Endothelial cell (in vitro differentiated cells): ENCODE data around the gene SHISA6. TPM values are rescaled to one million over a fixed set of nuclear protein-coding genes. Genes with fewer than 3 reads are reported as not detected.

Source experiments
- DNase-seq: peaks from one replicate; pipeline ENCODE4 v3.0.0; 2021; ENCODE audit warnings: low spot score
- H3K27ac Mint-ChIP-seq: one replicate; pipeline ENCODE4 v1.8.0; 2021; ENCODE audit warnings: mixed read lengths, inconsistent platforms; ENCODE audit not compliant: unreplicated experiment
- H3K27me3 Mint-ChIP-seq: one replicate; pipeline ENCODE4 v1.8.0; 2021; ENCODE audit warnings: mild to moderate bottlenecking, moderate library complexity, mixed read lengths, inconsistent platforms; ENCODE audit not compliant: unreplicated experiment
- H3K36me3 Mint-ChIP-seq: one replicate; pipeline ENCODE4 v1.8.0; 2021; ENCODE audit warnings: mild to moderate bottlenecking, low read depth, mixed read lengths, inconsistent platforms; ENCODE audit not compliant: unreplicated experiment
- H3K4me1 Mint-ChIP-seq: one replicate; pipeline ENCODE4 v1.8.0; 2021; ENCODE audit warnings: mild to moderate bottlenecking, mixed read lengths, inconsistent platforms; ENCODE audit not compliant: unreplicated experiment
- H3K4me3 Mint-ChIP-seq: one replicate; pipeline ENCODE4 v1.8.0; 2021; ENCODE audit warnings: mild to moderate bottlenecking, mixed read lengths, inconsistent platforms; ENCODE audit not compliant: unreplicated experiment
- H3K9me3 Mint-ChIP-seq: one replicate; pipeline ENCODE4 v1.8.0; 2021; ENCODE audit warnings: mixed read lengths, inconsistent platforms; ENCODE audit not compliant: unreplicated experiment
- CTCF ChIP-seq: fragments of 200-600 bp; sonication (generic); IDR thresholded peaks from one replicate; pipeline ENCODE4 v1.5.0; 2021; ENCODE audit warnings: antibody characterized with exemption; ENCODE audit not compliant: unreplicated experiment
- total RNA-seq: library from RNA; stranded (reverse); fragmentation: NEBNext Ultra II Directional; extraction: Animal tissue kit (Norgen Biotek cat#: 25700); gene quantifications from one replicate; pipeline ENCODE4 v1.2.1, GENCODE V29; 2021; ENCODE audit not compliant: unreplicated experiment

Gene SHISA6
- total RNA-seq, 1 donor from 2014 or later = not detected

GRCh38 chr17:11454096-11454495, 213.1 kb downstream of the SHISA6 start:
- Mint-ChIP-seq H3K4me3 (no peak overlapping the region), H3K36me3 (peaks cover 23% of the 10 kb centered on the region), H3K4me1 (no peaks in the 10 kb centered on the region), H3K9me3 (peaks cover 40% of the 10 kb centered on the region), H3K27me3 (peaks cover 7% of the 10 kb centered on the region), H3K27ac (no peak overlapping the region)
- TF ChIP-seq CTCF = no peak
- DNase-seq = no peak

GRCh38 chr17:11458279-11458678, 217.3 kb downstream of the SHISA6 start:
- DNase-seq = no peak
- no peak for TF ChIP-seq CTCF
- Mint-ChIP-seq H3K4me3 (no peak overlapping the region), H3K4me1 (no peaks in the 10 kb centered on the region), H3K27me3 (peaks cover 17% of the 10 kb centered on the region), H3K9me3 (peaks cover 42% of the 10 kb centered on the region), H3K36me3 (peaks cover 12% of the 10 kb centered on the region), H3K27ac (no peak overlapping the region)

- Mint-ChIP-seq H3K9me3 (peaks cover 33% of the 10 kb centered on the region), H3K4me1 (no peaks in the 10 kb centered on the region), H3K27me3 (peaks cover 10% of the 10 kb centered on the region), H3K4me3 (no peak overlapping the region), H3K27ac (no peak overlapping the region), H3K36me3 (peaks cover 7% of the 10 kb centered on the region)
- no peak for TF ChIP-seq CTCF
- DNase-seq = no peak
Measured at GRCh38 chr17:11459861-11460331, 218.9 kb downstream of the SHISA6 start.

GRCh38 chr17:11461993-11462548, 221.1 kb downstream of the SHISA6 start:
- Mint-ChIP-seq H3K27me3 (peaks cover 10% of the 10 kb centered on the region), H3K36me3 (peaks cover 16% of the 10 kb centered on the region), H3K9me3 (peaks cover 45% of the 10 kb centered on the region), H3K27ac (no peak overlapping the region), H3K4me3 (no peak overlapping the region), H3K4me1 (no peaks in the 10 kb centered on the region)
- no peak for DNase-seq
- no peak for TF ChIP-seq CTCF

- H3K27ac Mint-ChIP-seq = no peak overlapping the region
- H3K9me3 Mint-ChIP-seq = peaks cover 46% of the 10 kb centered on the region
- H3K4me1 Mint-ChIP-seq = no peaks in the 10 kb centered on the region
- H3K36me3 Mint-ChIP-seq = peaks cover 13% of the 10 kb centered on the region
- H3K27me3 Mint-ChIP-seq = peaks cover 5% of the 10 kb centered on the region
- DNase-seq = no peak
- no peak for TF ChIP-seq CTCF
- no peak overlapping the region for H3K4me3 Mint-ChIP-seq
Measured at GRCh38 chr17:11467639-11468038, 226.6 kb downstream of the SHISA6 start.
